ENCODE data around the gene RANBP1. TPM values are rescaled to one million over a fixed set of nuclear protein-coding genes. Genes with fewer than 3 reads are reported as not detected.

RANBP1 gene
- total RNA-seq, 1 donor = 191 TPM

DNA sequence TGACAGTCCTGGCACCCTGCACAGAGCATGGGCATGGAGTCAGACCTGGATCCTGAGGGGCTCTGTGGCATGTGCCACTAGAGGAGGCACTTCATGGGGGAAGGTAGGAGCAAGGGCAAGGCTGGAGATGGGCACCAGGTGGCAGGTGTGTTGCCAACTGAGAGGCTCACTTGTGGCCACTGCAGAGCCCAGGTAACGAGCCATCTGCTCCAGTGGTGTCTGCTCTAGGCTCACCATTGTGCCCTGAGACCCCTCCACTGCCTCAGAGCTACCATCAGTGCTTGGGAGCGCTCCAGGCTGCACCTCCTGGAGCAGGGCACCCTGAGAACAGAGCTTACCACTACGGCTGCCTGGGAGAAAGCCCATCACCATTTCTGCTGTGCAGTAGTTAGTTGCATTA is 14.4 kb downstream of the RANBP1 start:
- no peak for DNase-seq (ENCODE audit: low read depth)
- TF ChIP-seq, protein P1, sequence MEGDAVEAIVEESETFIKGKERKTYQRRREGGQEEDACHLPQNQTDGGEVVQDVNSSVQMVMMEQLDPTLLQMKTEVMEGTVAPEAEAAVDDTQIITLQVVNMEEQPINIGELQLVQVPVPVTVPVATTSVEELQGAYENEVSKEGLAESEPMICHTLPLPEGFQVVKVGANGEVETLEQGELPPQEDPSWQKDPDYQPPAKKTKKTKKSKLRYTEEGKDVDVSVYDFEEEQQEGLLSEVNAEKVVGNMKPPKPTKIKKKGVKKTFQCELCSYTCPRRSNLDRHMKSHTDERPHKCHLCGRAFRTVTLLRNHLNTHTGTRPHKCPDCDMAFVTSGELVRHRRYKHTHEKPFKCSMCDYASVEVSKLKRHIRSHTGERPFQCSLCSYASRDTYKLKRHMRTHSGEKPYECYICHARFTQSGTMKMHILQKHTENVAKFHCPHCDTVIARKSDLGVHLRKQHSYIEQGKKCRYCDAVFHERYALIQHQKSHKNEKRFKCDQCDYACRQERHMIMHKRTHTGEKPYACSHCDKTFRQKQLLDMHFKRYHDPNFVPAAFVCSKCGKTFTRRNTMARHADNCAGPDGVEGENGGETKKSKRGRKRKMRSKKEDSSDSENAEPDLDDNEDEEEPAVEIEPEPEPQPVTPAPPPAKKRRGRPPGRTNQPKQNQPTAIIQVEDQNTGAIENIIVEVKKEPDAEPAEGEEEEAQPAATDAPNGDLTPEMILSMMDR (IDR thresholded peaks at IDR 0.05; ENCODE audit: insufficient read depth, low read length) = no peak
- H3K4me3 ChIP-seq (ENCODE audit: low read depth, low read length) = no peak overlapping the region

GRCh38 chr22:20130731-20131596 is 15.1 kb downstream of the RANBP1 start:
- peak overlapping the region; percentile 86 for H3K4me3 ChIP-seq (ENCODE audit: low read depth, low read length)
- TF ChIP-seq, protein P1 (IDR thresholded peaks at IDR 0.05; ENCODE audit: insufficient read depth, low read length) = no peak
- peak; percentile 64 for DNase-seq (ENCODE audit: low read depth)

- TF ChIP-seq, protein P1 (IDR thresholded peaks at IDR 0.05; ENCODE audit: insufficient read depth, low read length) = no peak
- no peak for DNase-seq (ENCODE audit: low read depth)
- H3K4me3 ChIP-seq (ENCODE audit: low read depth, low read length) = peak within 1 kb of the TSS; percentile 86
Observed at GRCh38 chr22:20131597-20131858, 15.6 kb downstream of the RANBP1 start, which contains the start of gene ZDHHC8. Gene ZDHHC8, plus strand, starts transcription at chr22:20131804. Its CDS starts 144 bp downstream, at chr22:20131948.

DNA sequence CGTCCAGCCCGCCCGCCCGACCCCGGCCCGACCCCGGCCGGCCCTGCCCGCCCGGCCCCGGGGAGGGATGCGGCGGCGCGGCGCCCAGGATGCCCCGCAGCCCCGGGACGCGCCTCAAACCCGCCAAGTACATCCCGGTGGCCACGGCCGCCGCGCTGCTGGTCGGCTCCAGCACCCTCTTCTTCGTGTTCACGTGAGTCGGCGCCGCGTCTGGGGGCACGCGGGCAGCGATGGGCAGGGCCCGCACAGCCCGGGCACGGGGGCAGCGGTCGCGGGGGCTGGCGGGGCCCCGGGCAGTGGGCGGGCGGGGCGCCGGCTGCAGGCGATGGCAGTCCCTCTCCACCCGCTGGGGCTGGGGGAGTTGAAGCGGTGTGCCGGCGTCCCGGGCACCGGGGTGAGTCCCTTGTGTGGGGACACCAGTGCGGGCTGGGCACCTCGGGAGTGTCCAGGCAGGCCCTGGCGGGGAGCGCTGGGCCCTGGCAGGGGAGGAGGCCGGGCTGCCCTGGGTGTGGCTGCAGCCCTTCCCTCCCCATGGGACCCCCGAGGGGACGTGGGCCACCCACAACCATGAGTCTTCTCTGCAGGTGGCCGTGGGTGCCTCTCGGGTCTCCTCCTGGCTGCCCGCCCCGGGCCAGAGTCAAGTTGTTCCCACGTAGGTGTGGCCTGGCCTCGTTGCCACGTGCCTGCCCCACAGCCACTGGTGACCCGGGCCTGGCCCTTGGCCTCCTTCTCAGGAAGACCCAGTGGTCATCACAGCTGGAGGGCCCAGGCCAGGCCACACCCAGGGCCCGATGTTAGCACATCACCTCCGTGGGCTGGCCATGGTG is 16.2 kb downstream of the RANBP1 start:
- H3K4me3 ChIP-seq (ENCODE audit: low read depth, low read length) = peak overlapping the region; percentile 81
- TF ChIP-seq, protein P1 (IDR thresholded peaks at IDR 0.05; ENCODE audit: insufficient read depth, low read length) = no peak
- no peak for DNase-seq (ENCODE audit: low read depth)

GRCh38 chr22:20132686-20133246 is 16.9 kb downstream of the RANBP1 start:
- no peak for DNase-seq (ENCODE audit: low read depth)
- TF ChIP-seq, protein P1 (IDR thresholded peaks at IDR 0.05; ENCODE audit: insufficient read depth, low read length) = no peak
- H3K4me3 ChIP-seq (ENCODE audit: low read depth, low read length) = peak overlapping the region; percentile 81

DNA sequence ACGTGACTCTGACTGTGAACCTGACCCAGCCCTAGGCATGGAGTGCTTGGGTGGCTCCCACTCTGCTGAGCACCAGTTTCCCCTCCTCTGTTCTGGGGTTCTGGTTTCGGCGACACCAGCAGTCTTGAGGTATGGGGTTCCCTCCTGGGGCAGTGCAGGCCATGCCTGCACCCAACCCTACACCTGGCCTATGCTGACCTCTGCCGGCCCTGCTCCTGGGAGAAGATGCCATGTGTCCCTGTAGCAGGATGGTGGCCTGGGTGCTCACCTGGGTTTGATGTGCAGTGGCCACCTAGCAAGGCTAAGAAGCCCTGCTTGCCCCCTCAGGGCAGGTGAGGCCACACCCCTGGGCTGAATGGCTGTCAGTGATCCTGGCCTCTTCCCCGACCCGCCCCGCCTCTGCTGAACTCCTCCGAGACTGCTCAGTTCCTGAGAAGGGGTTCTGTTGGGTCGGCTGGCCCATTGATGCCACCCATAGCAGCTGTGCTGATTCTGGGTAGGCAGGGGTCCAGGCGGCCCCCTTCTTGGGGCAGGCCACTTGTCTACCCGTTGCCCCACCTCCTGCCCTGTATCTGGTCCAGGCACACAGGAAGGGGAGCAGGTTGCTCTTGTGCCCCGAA is 18.1 kb downstream of the RANBP1 start:
- no peak overlapping the region for H3K4me3 ChIP-seq (ENCODE audit: low read depth, low read length)
- TF ChIP-seq, protein P1 (IDR thresholded peaks at IDR 0.05; ENCODE audit: insufficient read depth, low read length) = no peak
- DNase-seq (ENCODE audit: low read depth) = no peak
